ENCODE data around the gene CHRDL2. TPM values are rescaled to one million over a fixed set of nuclear protein-coding genes. Genes with fewer than 3 reads are reported as not detected.

Gene CHRDL2
- total RNA-seq, 4 donors from 2014 or later = 0.19 to 0.97 TPM; not detected in 2

DNA sequence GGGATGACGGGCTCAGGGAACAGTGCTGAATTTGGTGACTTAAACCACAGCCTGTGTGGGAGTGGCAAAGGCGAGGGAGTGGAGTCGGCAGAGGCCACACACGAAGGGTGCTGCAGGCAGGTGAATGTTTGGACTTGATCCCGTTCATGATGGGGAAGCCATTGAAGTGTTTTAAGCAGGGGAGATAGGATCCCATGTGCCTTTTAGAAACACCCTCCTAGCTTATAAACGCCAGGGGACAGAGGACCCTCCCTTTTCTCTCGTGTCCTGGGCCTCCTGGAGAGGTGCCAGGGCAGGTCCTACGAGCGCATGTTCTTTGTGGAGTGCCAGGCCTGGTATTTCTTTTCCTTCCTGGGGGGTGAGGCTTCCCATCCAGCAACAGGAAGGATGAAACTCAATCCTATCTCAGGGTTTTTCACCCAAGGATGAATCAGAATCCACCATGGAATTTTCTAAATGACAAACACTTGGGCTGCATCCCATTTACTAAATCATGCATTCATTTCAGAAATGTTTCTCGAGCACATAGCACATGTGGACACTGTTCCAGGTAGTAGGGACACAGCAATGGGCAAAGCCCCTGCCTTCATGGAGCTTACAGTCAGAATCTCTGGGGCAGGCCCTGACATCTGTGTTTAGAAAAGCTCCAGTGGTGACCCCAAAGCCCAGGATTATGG lies 59.6 kb downstream of the CHRDL2 start:
- H3K9me3 ChIP-seq = no peaks in the 10 kb centered on the region
- no peak for DNase-seq
- no peaks in the 10 kb centered on the region for H3K27me3 ChIP-seq
- no peak overlapping the region for H3K4me3 ChIP-seq
- no peaks in the 10 kb centered on the region for H3K36me3 ChIP-seq
- 80 to 85% methylated on average over 9 to 10 of the region's 10 CpGs for WGBS, 2 donors
- intact Hi-C loops (cut with DNase I) = no loop called here
- TF ChIP-seq POLR2A (IDR thresholded peaks at IDR 0.05) = no peak
- TF ChIP-seq, protein P1, sequence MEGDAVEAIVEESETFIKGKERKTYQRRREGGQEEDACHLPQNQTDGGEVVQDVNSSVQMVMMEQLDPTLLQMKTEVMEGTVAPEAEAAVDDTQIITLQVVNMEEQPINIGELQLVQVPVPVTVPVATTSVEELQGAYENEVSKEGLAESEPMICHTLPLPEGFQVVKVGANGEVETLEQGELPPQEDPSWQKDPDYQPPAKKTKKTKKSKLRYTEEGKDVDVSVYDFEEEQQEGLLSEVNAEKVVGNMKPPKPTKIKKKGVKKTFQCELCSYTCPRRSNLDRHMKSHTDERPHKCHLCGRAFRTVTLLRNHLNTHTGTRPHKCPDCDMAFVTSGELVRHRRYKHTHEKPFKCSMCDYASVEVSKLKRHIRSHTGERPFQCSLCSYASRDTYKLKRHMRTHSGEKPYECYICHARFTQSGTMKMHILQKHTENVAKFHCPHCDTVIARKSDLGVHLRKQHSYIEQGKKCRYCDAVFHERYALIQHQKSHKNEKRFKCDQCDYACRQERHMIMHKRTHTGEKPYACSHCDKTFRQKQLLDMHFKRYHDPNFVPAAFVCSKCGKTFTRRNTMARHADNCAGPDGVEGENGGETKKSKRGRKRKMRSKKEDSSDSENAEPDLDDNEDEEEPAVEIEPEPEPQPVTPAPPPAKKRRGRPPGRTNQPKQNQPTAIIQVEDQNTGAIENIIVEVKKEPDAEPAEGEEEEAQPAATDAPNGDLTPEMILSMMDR (IDR thresholded peaks at IDR 0.05) = no peak
- H3K27ac ChIP-seq = peak overlapping the region in 2 of 4 donors; percentile 69 to 89
- peaks cover 0 to 9% (median 5%) of the 10 kb centered on the region in 3 donors for H3K4me1 ChIP-seq

- WGBS, 2 donors = 90 to 97% methylated on average over 5 of the region's 7 CpGs
- no peak for TF ChIP-seq POLR2A (IDR thresholded peaks at IDR 0.05)
- TF ChIP-seq, protein P1 (IDR thresholded peaks at IDR 0.05) = no peak
- Histone ChIP-seq H3K27me3 (no peaks in the 10 kb centered on the region), H3K4me1 (peaks cover 0 to 9% (median 5%) of the 10 kb centered on the region in 3 donors), H3K4me3 (no peak overlapping the region), H3K36me3 (no peaks in the 10 kb centered on the region), H3K9me3 (no peaks in the 10 kb centered on the region), H3K27ac (no peak overlapping the region)
- no peak for DNase-seq
- intact Hi-C loops (cut with DNase I) = no loop called here
Observed at GRCh38 chr11:74670171-74670570, 61.1 kb downstream of the CHRDL2 start.

- intact Hi-C loops (cut with DNase I) = no loop called here
- H3K27me3 ChIP-seq = no peaks in the 10 kb centered on the region
- WGBS, 2 donors = 89 to 100% methylated on average over 4 to 7 of the region's 17 CpGs
- H3K36me3 ChIP-seq = no peaks in the 10 kb centered on the region
- H3K4me3 ChIP-seq = no peak overlapping the region
- H3K27ac ChIP-seq = no peak overlapping the region
- peaks cover 0 to 9% (median 5%) of the 10 kb centered on the region in 3 donors for H3K4me1 ChIP-seq
- DNase-seq = no peak
- TF ChIP-seq, protein P1 (IDR thresholded peaks at IDR 0.05) = no peak
- no peak for TF ChIP-seq POLR2A (IDR thresholded peaks at IDR 0.05)
- H3K9me3 ChIP-seq = no peaks in the 10 kb centered on the region
Observed at GRCh38 chr11:74669211-74670160, 61.7 kb downstream of the CHRDL2 start.

DNA sequence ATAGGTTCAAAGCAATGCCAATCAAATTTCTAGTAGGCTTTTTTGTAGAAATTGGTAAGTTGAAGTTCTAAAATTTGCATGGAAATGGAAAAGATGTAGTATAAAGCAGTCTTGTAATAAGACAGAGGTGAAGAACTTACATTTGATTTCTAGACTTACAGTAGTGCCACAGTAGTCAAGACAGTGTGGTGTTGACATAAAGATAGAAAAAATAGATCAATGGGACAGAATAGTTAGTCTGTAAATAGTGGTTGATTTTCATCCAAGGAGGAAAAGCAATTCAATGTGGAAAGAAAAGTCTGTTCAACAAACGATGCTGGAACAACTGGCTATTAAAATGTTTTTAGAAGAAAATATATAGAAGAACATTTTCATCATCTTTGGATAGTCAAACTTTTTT lies 67.9 kb downstream of the CHRDL2 start:
- TF ChIP-seq, protein P1 (IDR thresholded peaks at IDR 0.05) = no peak
- no peak for TF ChIP-seq POLR2A (IDR thresholded peaks at IDR 0.05)
- Histone ChIP-seq H3K27me3 (no peaks in the 10 kb centered on the region), H3K9me3 (no peaks in the 10 kb centered on the region), H3K27ac (no peak overlapping the region), H3K36me3 (peaks cover 0 to 8% (median 0%) of the 10 kb centered on the region in 3 donors), H3K4me3 (no peak overlapping the region), H3K4me1 (no peaks in the 10 kb centered on the region)
- intact Hi-C loops (cut with DNase I) = no loop called here
- no peak for DNase-seq
- 73 to 81% methylated on average over 1 of the region's 1 CpG for WGBS, 2 donors
